SJSA1 (cell line): Measurements from ENCODE around the gene MIOS. TPM values are rescaled to one million over a fixed set of nuclear protein-coding genes. Genes with fewer than 3 reads are reported as not detected.

Source experiments
- DNase-seq, 2 experiments: peaks; one replicate each; pipeline ENCODE4 v3.0.0-alpha.2; 2015 to 2020; ENCODE audit warnings: low spot score in 2 of 2, low read depth in 1 of 2
- H3K27ac ChIP-seq: fragments of 250-450 bp; sonication (Bioruptor Pico); 2 replicates; pipeline ENCODE4 v1.5.1; 2020; ENCODE audit warnings: mild to moderate bottlenecking, moderate library complexity
- H3K27me3 ChIP-seq: fragments of 250-450 bp; sonication (Bioruptor Pico); replicated peaks from 2 replicates; pipeline ENCODE4 v1.5.1; 2020; ENCODE audit warnings: mild to moderate bottlenecking, moderate library complexity
- H3K36me3 ChIP-seq: fragments of 250-450 bp; sonication (Bioruptor Pico); 2 replicates; pipeline ENCODE4 v1.5.1; 2020; ENCODE audit warnings: mild to moderate bottlenecking
- H3K4me1 ChIP-seq: fragments of 250-450 bp; sonication (Bioruptor Pico); replicated peaks from 2 replicates; pipeline ENCODE4 v1.6.1; 2021; ENCODE audit warnings: mild to moderate bottlenecking
- H3K4me3 ChIP-seq: fragments of 250-450 bp; sonication (Bioruptor Pico); 2 replicates; pipeline ENCODE4 v1.5.1; 2020; ENCODE audit warnings: mild to moderate bottlenecking
- H3K9me3 ChIP-seq: fragments of 250-450 bp; sonication (Bioruptor Pico); replicated peaks from 2 replicates; pipeline ENCODE4 v1.5.1; 2020; ENCODE audit warnings: mild to moderate bottlenecking
- total RNA-seq: library from RNA; depleted of rRNA; stranded (reverse); fragments of >200 nt; shearing (Covaris generic); gene quantifications from 2 replicates; pipeline ENCODE4 v1.2.3, GENCODE V29; 2014; rRNA removed

MIOS gene
- total RNA-seq, result 33.3 and 36.9 TPM in 2 replicates

DNA sequence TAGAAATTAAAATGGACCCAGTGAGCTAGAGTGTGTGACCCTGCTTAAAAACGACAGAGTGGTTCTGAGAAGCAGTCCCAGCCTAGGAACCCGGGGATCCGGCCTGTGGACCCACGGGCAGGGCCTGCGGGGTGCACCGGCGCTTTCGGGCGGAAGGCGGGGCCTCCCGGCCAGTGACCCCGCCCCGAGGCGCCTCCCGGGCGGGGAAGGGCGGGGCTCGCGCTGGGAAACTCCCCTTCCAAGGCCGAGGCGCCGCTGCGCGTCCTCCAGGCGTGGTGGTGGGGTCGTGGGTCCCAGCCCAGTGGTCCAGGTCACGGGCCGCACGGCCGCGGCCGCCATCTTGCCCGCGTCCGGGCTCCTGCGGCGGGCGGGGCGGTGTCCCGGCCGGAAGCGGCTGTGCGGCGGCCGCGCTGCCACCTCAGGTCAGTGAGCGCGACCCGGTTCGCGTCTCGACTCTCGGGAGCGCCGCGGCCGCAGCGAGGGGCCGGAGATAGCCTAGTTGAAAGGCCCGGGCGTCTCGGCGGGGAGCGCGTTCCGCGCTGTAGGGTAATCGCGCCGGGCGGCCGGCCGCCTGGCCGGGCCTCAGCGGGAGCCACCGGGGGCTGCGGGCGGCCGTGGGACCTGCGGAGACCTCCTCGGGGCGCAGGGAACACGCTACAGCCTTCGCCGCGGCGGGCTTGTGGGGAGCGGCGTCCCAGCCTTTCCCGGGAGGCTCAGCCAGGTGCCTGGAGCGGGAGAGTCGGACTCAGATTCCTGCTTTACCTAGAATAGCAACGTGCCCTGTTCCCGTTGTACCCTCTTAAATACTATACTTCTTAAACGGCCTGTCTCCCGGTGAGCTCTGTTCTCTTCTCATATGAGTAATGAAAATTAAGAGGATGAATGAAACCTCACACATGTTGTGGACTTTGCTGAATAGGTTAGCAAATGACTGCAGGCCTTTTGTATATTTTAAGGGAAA is at the start of gene MIOS:
Gene MIOS (plus strand): TSS at position 234 of the 961 bp plus-strand sequence. CDS start 5,592 bp downstream, outside the sequence.
- Histone ChIP-seq H3K36me3 (peaks cover 18% of the 10 kb centered on the region), H3K4me3 (peak within 1 kb of the TSS; percentile 95), H3K4me1 (peaks cover 38% of the 10 kb centered on the region), H3K27me3 (no peaks in the 10 kb centered on the region), H3K9me3 (no peaks in the 10 kb centered on the region), H3K27ac (peak within 1 kb of the TSS; percentile 88)
- peak; percentile 83 to 88 for DNase-seq

DNA sequence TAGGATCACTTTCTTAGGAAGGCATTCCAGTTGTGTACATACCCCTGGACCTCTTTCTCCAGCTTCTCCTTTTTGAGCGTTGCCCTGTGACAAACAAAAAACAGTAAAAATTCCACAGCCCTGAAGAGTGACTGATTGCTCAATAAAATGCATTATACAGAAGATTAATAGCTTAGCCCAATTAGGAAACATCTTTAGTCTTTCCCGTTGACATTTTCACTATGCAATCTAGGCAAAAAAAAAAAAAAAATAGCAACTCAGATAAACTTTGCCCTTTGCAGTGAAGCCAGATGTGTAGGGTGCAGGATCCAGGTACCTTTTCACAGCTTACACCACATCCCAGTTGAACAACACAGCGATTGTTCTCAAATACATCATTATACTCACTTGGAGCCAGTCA is 48.9 kb upstream of the MIOS start:
- H3K27me3 ChIP-seq, result no peaks in the 10 kb centered on the region
- H3K4me3 ChIP-seq, result no peak overlapping the region
- H3K27ac ChIP-seq, result no peak overlapping the region
- no peaks in the 10 kb centered on the region for H3K4me1 ChIP-seq
- no peaks in the 10 kb centered on the region for H3K9me3 ChIP-seq
- DNase-seq, result no peak
- H3K36me3 ChIP-seq, result no peaks in the 10 kb centered on the region

DNA sequence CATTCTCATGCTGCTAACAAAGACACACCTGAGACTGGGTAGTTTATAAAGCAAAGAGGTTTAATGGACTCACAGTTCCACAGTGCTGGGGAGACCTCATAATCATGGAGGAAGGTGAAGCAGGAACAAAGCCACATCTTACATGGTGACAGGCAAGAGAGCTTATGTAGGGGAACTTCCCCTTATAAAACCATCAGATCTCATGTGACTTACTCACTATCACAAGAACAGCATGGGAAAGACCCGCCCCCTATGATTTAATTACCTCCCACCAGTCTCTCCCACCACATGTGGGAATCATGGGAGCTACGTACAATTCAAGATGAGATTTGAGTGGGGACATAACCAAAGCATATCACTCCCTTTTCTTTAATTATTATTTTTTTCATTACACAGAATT is 47.6 kb upstream of the MIOS start:
- H3K4me1 ChIP-seq, result no peaks in the 10 kb centered on the region
- DNase-seq, result no peak
- H3K27ac ChIP-seq, result no peak overlapping the region
- H3K27me3 ChIP-seq, result no peaks in the 10 kb centered on the region
- no peaks in the 10 kb centered on the region for H3K9me3 ChIP-seq
- no peak overlapping the region for H3K4me3 ChIP-seq
- no peaks in the 10 kb centered on the region for H3K36me3 ChIP-seq

DNA sequence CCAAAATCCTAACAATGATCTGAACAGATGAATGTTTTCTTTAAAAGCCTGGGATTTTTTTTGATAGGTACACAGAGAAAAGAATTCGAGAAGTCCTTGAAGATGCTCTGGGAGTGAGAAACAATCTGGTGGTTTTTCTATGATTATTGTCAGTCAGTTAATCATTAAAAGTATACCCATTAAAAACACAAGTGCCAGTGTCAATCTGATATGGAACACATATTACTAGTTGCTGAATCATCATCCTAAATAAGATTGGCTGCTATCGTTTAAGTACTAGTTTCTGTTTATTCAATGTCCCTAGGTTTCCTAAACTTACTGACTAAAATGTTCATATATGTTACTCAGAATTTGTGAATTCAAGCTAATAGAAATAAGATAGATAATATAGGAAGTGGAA is 47.2 kb upstream of the MIOS start:
- no peak for DNase-seq
- H3K4me3 ChIP-seq, result no peak overlapping the region
- no peaks in the 10 kb centered on the region for H3K36me3 ChIP-seq
- no peak overlapping the region for H3K27ac ChIP-seq
- H3K4me1 ChIP-seq, result no peaks in the 10 kb centered on the region
- H3K9me3 ChIP-seq, result no peaks in the 10 kb centered on the region
- no peaks in the 10 kb centered on the region for H3K27me3 ChIP-seq

DNA sequence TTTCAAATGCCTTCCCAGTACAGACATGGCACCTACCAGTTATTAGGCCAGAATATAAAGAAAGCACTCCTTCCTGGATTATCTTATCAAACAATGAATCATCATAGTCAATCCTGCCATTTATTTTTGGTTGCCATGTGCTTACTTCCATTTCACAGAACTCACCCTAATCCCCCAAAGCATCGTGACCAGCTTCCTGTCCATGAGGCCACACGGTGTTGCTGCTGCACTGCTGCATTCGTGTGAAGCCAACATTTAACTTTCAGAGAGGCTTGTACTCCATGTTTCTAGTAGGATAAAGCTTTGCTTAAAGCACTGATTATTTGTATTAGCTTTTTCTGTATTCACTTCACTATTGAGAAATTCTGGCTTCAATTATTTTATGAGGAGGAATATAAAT is 45.4 kb upstream of the MIOS start:
- Histone ChIP-seq H3K27ac (no peak overlapping the region), H3K4me1 (no peaks in the 10 kb centered on the region), H3K27me3 (no peaks in the 10 kb centered on the region), H3K4me3 (no peak overlapping the region), H3K9me3 (no peaks in the 10 kb centered on the region), H3K36me3 (no peaks in the 10 kb centered on the region)
- no peak for DNase-seq

DNA sequence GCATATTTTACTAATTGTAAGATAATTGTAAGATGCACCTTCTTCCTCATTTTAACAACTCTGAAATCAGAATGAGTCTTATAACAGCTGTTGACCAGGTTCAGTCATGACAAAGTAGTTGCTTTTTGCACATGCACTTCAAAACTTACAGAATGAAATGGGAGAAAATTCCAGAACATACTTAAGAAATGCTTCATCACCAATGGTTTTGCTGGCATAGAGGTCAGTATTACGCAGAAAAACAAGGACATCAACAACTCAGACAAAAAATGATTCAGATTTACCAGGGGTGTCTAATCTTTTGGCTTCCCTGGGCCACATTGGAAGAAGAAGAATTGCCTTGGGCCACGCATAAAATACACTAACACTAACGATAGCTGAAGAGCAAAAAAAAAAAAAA is 44.3 kb upstream of the MIOS start:
- Histone ChIP-seq H3K27me3 (no peaks in the 10 kb centered on the region), H3K9me3 (no peaks in the 10 kb centered on the region), H3K4me3 (no peak overlapping the region), H3K27ac (no peak overlapping the region), H3K36me3 (no peaks in the 10 kb centered on the region), H3K4me1 (no peaks in the 10 kb centered on the region)
- no peak for DNase-seq

DNA sequence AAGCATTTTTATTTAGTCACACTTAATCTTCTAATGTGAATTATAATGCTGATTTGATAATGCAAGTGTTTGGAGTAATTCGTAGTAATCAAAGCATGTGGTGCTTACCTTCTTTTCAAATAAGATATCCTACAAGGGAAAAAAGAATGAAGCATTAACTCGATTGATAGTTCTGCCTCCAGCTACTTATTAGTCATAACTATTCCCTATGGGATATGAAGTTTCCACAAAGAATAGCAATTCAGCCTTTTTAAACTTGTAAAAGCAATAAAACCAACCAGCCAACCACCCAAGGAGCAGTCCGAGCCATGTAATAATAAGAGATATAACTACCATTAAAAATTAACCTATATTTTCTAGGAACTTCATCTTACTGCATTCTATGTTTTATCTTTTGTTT is 42.6 kb upstream of the MIOS start:
- DNase-seq, result no peak
- Histone ChIP-seq H3K9me3 (no peaks in the 10 kb centered on the region), H3K36me3 (no peaks in the 10 kb centered on the region), H3K4me1 (no peaks in the 10 kb centered on the region), H3K27me3 (no peaks in the 10 kb centered on the region), H3K27ac (no peak overlapping the region), H3K4me3 (no peak overlapping the region)

DNA sequence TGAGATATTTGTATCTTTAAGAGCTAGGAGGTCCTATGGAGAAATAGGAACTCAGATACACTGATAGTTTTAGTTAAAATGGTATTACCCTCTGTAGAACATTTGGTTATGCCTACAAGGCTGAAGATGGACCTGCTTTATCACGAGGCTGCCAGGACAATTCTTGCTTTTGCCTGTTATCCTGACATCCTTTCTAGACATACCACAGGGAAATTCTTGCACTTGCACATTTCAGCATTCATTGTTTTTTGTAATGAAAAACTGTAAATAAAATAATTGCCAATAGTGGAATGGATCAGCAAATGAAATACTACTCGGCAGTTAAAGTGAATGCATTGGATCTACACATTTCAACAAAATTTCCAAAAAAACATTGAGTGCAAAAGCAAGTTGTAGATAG is 40.7 kb upstream of the MIOS start:
- Histone ChIP-seq H3K27ac (no peak overlapping the region), H3K9me3 (no peaks in the 10 kb centered on the region), H3K4me3 (no peak overlapping the region), H3K27me3 (no peaks in the 10 kb centered on the region), H3K36me3 (no peaks in the 10 kb centered on the region), H3K4me1 (no peaks in the 10 kb centered on the region)
- DNase-seq, result no peak

DNA sequence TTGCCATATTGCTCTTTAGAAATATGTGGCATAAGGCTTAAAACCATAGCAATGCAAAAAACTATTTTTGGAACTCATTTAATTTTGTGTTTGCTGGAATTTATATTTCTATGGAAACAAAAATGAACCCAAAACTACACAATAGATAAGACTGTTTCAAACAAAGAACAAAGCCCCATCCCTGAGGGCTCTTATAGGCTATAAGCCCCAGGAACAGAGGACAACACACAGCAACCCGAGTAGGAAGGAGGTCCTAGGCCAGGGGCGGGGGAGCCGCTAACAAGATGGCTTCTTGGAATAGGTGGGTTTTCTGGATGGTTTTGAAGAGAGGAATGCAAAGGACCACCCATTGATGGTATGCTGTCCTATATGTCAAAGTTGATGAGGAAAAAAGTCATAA is 39.6 kb upstream of the MIOS start:
- Histone ChIP-seq H3K27me3 (no peaks in the 10 kb centered on the region), H3K36me3 (no peaks in the 10 kb centered on the region), H3K27ac (no peak overlapping the region), H3K4me1 (no peaks in the 10 kb centered on the region), H3K4me3 (no peak overlapping the region), H3K9me3 (no peaks in the 10 kb centered on the region)
- DNase-seq, result no peak

DNA sequence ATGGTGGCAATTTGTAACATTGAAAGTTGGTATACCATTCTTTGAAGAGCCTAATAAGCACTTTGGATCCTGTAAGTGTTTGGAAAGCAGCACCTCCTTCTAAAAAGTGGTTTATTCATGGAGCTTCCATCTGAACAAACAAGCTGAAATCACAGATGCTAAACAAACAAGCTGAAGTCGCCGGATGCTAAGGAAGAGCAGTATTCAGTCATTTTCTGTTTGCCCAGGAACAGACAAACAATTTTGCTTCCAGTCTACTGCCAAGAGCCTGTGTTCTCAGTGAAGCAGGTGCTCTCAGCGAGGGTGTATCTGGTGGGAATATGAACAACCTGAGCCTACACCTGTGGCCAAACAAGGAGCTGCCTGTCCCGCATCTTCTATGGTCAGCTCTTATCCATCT is 37.4 kb upstream of the MIOS start:
- H3K27me3 ChIP-seq, result no peaks in the 10 kb centered on the region; the same call in 1 of the 2 replicates
- H3K9me3 ChIP-seq, result no peaks in the 10 kb centered on the region
- H3K27ac ChIP-seq, result no peak overlapping the region
- no peaks in the 10 kb centered on the region for H3K36me3 ChIP-seq
- H3K4me3 ChIP-seq, result no peak overlapping the region
- no peak for DNase-seq
- H3K4me1 ChIP-seq, result no peaks in the 10 kb centered on the region

DNA sequence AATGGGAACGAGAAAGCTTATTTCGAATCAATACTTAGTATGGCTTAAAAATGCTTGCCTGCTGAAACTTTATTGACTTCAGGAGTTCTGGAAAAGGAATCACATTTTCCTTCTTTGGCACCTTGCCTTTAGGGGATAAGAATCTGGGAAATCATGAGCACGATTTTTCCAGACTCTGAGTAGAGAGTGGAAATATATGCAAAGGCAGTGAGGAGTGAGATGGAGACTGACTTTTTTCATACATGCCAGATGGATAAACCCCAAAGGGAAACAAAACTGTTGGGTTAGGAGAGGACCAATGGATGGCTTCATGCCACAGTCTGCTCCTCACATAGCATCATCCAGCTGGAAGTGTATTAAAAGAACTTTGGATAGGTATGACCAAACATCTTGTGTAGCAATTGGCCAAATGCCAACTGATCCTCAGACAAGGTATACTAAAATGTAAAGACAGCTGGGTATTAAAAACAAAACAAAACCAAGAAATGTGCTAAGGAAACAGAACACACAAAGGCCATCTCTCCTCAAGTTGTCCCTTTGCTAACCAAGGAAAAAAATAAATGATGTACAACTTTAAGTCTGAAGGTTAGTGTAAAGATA is 32.8 kb upstream of the MIOS start:
- no peaks in the 10 kb centered on the region for H3K36me3 ChIP-seq
- H3K9me3 ChIP-seq, result no peaks in the 10 kb centered on the region
- H3K4me3 ChIP-seq, result no peak overlapping the region
- DNase-seq, result no peak
- no peak overlapping the region for H3K27ac ChIP-seq
- peaks cover 6% of the 10 kb centered on the region for H3K27me3 ChIP-seq
- no peaks in the 10 kb centered on the region for H3K4me1 ChIP-seq

DNA sequence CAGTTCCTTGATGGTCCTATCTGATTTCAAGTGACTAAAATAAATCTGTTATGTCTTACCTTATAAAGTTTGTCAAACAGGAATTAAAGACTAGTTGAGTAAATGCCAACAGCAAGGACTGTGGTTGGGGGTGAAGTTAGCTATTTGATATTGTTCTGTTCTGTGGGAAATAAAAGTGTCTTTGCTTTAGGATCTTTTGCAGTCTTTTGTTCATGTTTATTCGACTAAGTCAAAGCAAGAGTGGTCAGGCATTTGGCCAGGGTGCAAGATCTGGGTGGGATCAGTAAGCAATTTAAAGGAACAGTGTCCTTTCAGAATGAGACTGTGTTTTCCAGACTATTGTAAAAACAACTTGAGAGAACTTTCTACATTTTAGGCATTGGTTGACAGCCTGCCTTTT is 31.0 kb upstream of the MIOS start, which contains the start of gene COL28A1:
Gene COL28A1 (minus strand): TSS at position 183 of the 400 bp plus-strand sequence. CDS start 2,998 bp downstream, outside the sequence.
- H3K9me3 ChIP-seq, result no peaks in the 10 kb centered on the region
- peaks cover 6% of the 10 kb centered on the region for H3K27me3 ChIP-seq
- H3K4me1 ChIP-seq, result no peaks in the 10 kb centered on the region
- H3K4me3 ChIP-seq, result no peak within 1 kb of the TSS
- H3K36me3 ChIP-seq, result no peaks in the 10 kb centered on the region
- H3K27ac ChIP-seq, result no peak within 1 kb of the TSS
- no peak for DNase-seq

DNA sequence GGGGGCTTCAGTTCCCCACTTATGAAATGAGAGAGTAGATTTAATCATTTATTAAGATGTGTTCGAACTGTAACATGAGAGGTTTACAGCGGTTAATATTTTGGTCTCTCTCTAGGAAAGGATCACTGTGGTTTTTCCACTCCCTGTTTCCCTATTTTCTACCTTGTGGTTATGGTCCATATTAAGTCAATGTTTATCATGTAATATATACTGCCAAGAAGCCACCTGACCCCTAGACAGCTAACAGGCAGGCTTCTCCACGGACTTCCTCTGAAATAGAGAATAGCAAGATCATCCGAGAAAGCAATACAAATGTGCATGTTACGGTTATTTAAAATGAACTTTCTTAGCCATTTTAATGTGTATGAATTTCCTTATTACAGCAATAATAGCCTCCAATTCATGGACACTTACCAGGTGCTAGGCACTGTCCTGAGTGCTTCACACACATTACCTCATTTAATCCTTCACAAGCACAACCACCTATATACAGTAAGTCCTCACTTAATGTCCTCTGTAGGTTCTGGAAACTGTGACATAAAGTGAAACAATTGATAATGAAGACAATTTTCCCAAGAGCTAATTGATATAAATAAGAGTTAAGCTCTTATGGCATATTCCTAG is 30.2 kb upstream of the MIOS start:
- peaks cover 6% of the 10 kb centered on the region for H3K27me3 ChIP-seq
- no peak overlapping the region for H3K27ac ChIP-seq
- no peak overlapping the region for H3K4me3 ChIP-seq
- H3K4me1 ChIP-seq, result no peaks in the 10 kb centered on the region
- DNase-seq, result no peak
- no peaks in the 10 kb centered on the region for H3K36me3 ChIP-seq
- no peaks in the 10 kb centered on the region for H3K9me3 ChIP-seq

DNA sequence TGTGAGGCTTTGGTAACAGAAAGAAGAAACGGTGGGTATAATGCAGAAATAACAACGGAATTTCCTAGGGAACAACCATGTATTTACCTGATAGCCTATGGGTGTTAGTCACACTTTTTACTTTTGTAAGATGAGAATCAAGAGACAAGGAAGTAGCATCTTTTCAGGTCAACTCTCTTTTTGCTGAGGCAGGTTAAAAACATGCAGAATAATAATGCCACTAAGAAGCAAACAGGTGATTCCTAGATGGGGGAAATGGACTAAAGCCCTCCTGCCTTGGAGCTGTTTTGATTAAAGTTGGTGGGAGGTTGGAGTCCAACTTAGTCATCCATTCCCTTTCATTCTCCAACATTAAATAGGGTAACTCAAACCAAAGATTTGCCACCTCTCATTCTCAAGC is 29.0 kb upstream of the MIOS start:
- DNase-seq, result no peak
- no peak overlapping the region for H3K27ac ChIP-seq
- H3K9me3 ChIP-seq, result no peaks in the 10 kb centered on the region
- no peak overlapping the region for H3K4me3 ChIP-seq
- H3K27me3 ChIP-seq, result peaks cover 6% of the 10 kb centered on the region
- no peaks in the 10 kb centered on the region for H3K36me3 ChIP-seq
- H3K4me1 ChIP-seq, result no peaks in the 10 kb centered on the region
